ENCODE results near the gene HDGF. TPM values are rescaled to one million over a fixed set of nuclear protein-coding genes. Genes with fewer than 3 reads are reported as not detected.

Gene HDGF
- total and polyA plus RNA-seq, 9 of the 15 experiments (the other 6 are each of a cell fraction or from before 2014, with no cell fraction given) = 38.8 to 601 (median 400) TPM

- TF ChIP-seq, protein P1, sequence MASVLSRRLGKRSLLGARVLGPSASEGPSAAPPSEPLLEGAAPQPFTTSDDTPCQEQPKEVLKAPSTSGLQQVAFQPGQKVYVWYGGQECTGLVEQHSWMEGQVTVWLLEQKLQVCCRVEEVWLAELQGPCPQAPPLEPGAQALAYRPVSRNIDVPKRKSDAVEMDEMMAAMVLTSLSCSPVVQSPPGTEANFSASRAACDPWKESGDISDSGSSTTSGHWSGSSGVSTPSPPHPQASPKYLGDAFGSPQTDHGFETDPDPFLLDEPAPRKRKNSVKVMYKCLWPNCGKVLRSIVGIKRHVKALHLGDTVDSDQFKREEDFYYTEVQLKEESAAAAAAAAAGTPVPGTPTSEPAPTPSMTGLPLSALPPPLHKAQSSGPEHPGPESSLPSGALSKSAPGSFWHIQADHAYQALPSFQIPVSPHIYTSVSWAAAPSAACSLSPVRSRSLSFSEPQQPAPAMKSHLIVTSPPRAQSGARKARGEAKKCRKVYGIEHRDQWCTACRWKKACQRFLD (CRISPR knock-in tag; IDR thresholded peaks at IDR 0.05) = no peak
- TF ChIP-seq WHSC1 (IDR thresholded peaks at IDR 0.05; ENCODE audit: low read length) (no peak), XRCC3 (IDR thresholded peaks at IDR 0.05) (no peak), EP400 (IDR thresholded peaks at IDR 0.05) (peak; percentile 51), NFATC3 (IDR thresholded peaks at IDR 0.05) (no peak), DMBX1 (CRISPR knock-in tag; IDR thresholded peaks at IDR 0.05; ENCODE audit: borderline replicate concordance) (no peak), CTBP1 (IDR thresholded peaks at IDR 0.05; ENCODE audit: borderline replicate concordance) (no peak), CBX1 (IDR thresholded peaks at IDR 0.05; ENCODE audit: low read depth) (no peak), SIN3B (IDR thresholded peaks at IDR 0.05; ENCODE audit: low read depth) (peak; percentile 31; the same call in 1 of the 2 replicates), SUPT5H (IDR thresholded peaks at IDR 0.05) (no peak), SMC3 (conservative IDR thresholded peaks at IDR 0.05; ENCODE audit: insufficient read depth, low read depth, low read length) (no peak), MEF2D (tag; conservative IDR thresholded peaks at IDR 0.05; ENCODE audit: low read depth) (no peak), PURB (CRISPR knock-in tag; IDR thresholded peaks at IDR 0.05; ENCODE audit: low read depth) (no peak), MTA2 (IDR thresholded peaks at IDR 0.05; ENCODE audit: low read depth) (no peak), TCF7 (IDR thresholded peaks at IDR 0.05; ENCODE audit: borderline replicate concordance) (no peak), FOXK2 (conservative IDR thresholded peaks at IDR 0.05 in 1 of 2, IDR thresholded peaks at IDR 0.05 in 1 of 2; ENCODE audit: low read depth in 2 of 2) (no peak), NFXL1 (CRISPR knock-in tag; IDR thresholded peaks at IDR 0.05) (no peak), RBM14 (IDR thresholded peaks at IDR 0.05; ENCODE audit: borderline replicate concordance, insufficient read depth, low read depth, low read length) (no peak), ZNF280A (IDR thresholded peaks at IDR 0.05; ENCODE audit: low read depth, partially characterized antibody) (no peak)
- TF ChIP-seq, protein P2, sequence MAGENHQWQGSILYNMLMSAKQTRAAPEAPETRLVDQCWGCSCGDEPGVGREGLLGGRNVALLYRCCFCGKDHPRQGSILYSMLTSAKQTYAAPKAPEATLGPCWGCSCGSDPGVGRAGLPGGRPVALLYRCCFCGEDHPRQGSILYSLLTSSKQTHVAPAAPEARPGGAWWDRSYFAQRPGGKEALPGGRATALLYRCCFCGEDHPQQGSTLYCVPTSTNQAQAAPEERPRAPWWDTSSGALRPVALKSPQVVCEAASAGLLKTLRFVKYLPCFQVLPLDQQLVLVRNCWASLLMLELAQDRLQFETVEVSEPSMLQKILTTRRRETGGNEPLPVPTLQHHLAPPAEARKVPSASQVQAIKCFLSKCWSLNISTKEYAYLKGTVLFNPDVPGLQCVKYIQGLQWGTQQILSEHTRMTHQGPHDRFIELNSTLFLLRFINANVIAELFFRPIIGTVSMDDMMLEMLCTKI (IDR thresholded peaks at IDR 0.05; ENCODE audit: partially characterized antibody) = no peak
- TF ChIP-seq, protein P3, sequence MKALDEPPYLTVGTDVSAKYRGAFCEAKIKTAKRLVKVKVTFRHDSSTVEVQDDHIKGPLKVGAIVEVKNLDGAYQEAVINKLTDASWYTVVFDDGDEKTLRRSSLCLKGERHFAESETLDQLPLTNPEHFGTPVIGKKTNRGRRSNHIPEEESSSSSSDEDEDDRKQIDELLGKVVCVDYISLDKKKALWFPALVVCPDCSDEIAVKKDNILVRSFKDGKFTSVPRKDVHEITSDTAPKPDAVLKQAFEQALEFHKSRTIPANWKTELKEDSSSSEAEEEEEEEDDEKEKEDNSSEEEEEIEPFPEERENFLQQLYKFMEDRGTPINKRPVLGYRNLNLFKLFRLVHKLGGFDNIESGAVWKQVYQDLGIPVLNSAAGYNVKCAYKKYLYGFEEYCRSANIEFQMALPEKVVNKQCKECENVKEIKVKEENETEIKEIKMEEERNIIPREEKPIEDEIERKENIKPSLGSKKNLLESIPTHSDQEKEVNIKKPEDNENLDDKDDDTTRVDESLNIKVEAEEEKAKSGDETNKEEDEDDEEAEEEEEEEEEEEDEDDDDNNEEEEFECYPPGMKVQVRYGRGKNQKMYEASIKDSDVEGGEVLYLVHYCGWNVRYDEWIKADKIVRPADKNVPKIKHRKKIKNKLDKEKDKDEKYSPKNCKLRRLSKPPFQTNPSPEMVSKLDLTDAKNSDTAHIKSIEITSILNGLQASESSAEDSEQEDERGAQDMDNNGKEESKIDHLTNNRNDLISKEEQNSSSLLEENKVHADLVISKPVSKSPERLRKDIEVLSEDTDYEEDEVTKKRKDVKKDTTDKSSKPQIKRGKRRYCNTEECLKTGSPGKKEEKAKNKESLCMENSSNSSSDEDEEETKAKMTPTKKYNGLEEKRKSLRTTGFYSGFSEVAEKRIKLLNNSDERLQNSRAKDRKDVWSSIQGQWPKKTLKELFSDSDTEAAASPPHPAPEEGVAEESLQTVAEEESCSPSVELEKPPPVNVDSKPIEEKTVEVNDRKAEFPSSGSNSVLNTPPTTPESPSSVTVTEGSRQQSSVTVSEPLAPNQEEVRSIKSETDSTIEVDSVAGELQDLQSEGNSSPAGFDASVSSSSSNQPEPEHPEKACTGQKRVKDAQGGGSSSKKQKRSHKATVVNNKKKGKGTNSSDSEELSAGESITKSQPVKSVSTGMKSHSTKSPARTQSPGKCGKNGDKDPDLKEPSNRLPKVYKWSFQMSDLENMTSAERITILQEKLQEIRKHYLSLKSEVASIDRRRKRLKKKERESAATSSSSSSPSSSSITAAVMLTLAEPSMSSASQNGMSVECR (CRISPR knock-in tag; IDR thresholded peaks at IDR 0.05) = no peak; the same call in 1 of the 2 replicates
Observed at GRCh38 chr1:156750711-156751450, 594 bp downstream of the HDGF start (continued).

Measured in K562 (cell line).